HG02973 (cell line): ENCODE results near the gene TMEM204.

Experiments
- ATAC-seq: cut with Tn5 transposase; IDR thresholded peaks from one replicate; pipeline ENCODE4 v1.9.1; 2021; ENCODE audit warnings: moderate library complexity; ENCODE audit not compliant: unreplicated experiment

The TMEM204 gene

GRCh38 chr16:1498899-1499676, 34.4 kb upstream of the TMEM204 start:
- ATAC-seq: no peak

DNA sequence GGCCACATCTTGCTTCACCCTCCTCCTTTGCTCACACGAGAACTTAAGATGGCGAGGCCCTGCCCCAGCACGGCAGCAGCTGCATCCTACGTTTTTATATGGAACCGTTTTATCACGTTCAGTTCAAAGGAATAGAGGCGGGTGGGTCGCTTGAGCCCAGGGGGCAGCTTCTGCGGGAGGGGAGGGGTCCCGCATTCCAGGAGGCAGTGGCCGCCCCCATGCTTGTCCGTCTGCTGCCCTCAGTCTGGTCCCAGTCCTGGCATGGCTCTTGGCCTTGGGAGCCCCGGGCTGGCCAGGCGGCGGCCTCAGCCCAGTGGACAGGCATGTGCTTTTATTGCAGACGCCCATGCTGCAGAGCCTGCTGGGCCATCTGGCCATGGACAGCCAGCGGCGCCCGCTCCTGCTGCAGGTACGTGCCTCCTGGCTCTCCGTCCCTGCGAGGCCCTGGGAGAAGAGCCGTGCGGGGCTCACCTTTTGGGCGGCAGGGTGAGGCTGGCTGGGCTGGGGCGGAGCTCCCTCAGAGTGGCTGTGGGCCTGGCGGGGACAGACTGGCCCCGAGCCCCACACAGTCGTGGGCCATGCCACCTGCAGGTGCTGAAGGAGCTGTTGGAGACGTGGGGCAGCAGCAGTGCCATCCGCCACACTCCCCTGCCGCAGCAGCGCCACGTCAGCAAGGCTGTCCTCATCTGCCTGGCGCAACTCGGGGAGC, 33.6 kb upstream of the TMEM204 start:
- ATAC-seq: no peak

- ATAC-seq: no peak
Measured at GRCh38 chr16:1500465-1501150, 32.9 kb upstream of the TMEM204 start.

DNA sequence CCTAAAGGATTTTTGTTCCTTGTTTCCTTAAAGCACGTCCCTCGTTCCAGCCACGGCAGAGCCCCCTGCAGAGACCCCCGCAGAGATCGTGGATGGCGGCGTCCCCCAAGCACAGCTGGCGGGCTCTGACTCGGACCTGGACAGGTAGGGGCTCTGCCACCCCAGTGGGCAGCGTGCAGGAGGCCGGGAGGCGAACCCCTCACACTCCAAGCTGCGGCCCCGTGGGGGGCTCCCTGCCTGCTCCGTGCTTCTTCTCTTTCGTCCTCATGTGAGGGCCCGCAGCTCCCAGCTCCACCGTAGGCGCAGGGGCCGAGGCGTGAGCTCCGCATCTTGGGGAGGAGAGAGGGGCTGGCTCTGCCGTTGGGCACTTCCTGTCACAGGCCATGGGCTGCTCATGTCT, 31.8 kb upstream of the TMEM204 start:
- ATAC-seq: no peak

DNA sequence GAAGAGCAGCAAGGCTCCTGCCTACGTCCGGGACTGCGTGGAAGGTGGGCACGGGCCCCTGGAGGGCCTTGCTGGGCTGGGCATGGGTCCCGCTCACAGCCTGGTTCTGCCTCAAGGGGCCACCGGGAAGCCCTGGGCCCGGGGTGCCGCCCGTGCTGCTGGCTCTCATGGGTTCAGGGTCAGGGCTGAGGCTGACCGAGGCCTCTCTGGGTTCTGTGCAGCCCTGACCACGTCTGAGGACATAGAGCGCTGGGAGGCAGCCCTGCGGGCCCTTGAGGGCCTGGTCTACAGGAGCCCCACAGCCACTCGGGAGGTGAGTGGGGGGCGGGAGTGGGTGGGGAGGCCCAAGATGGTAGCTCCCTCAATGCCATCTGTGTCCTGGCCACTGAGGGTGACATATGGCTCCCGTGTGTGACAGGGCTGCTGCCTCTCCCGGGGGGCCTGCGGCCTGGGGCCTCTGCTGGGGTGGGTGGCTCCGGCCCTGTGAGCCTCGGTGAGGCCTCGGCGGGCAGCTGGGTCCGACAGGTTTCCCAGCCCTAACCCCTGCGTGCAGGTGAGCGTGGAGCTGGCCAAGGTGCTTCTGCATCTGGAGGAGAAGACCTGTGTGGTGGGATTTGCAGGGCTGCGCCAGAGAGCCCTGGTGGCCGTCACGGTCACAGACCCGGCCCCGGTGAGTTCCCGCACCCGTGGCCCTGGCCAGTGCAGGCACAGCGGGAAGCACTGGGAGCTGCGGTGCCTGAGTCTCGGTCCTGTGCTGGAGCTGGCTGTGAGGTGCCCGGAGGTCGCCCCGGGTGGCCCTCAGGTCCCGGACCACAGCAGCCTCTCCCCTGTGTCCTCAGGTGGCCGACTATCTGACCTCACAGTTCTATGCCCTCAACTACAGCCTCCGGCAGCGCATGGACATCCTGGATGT, 31.1 kb upstream of the TMEM204 start:
- ATAC-seq: no peak

DNA sequence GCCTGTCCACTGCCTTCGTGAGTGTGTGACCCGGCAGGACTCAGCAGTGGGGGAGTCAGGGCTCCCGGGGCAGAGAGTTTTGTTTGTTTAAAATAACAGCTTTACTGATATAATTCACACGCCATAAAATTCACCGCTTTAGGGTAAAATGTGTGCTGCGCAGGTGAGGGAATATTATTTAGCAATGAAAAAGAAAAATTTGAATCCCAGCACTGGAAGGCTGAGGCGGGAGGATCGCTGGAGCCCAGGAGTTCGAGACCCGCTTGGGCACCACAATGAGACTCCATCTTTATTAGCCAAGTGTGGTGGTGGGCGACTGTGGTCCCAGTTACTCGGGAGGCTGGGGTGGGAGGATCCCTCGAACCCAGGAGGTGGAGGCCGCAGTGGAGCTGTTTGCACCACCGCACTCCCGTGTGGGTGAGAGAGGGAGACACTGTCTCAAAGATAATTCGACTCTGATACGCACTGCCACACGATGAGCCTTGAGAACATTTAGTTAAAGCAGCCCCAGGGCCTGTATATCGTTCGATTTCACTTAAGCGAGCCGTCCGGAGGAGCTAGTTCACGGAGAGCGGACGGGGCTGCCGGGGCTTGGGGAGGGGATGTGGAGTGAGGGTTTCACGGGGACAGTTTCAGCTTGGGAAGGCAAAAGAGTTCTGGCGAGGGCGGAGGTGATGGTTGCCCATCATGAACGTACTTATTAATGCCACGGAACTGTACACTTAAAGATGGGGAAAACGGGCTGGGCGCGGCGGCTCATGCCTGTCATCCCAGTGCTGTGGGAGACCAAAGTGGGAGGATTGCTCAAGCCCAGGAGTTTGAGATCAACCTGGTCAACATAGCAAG, 30.1 kb upstream of the TMEM204 start:
- no peak for ATAC-seq

DNA sequence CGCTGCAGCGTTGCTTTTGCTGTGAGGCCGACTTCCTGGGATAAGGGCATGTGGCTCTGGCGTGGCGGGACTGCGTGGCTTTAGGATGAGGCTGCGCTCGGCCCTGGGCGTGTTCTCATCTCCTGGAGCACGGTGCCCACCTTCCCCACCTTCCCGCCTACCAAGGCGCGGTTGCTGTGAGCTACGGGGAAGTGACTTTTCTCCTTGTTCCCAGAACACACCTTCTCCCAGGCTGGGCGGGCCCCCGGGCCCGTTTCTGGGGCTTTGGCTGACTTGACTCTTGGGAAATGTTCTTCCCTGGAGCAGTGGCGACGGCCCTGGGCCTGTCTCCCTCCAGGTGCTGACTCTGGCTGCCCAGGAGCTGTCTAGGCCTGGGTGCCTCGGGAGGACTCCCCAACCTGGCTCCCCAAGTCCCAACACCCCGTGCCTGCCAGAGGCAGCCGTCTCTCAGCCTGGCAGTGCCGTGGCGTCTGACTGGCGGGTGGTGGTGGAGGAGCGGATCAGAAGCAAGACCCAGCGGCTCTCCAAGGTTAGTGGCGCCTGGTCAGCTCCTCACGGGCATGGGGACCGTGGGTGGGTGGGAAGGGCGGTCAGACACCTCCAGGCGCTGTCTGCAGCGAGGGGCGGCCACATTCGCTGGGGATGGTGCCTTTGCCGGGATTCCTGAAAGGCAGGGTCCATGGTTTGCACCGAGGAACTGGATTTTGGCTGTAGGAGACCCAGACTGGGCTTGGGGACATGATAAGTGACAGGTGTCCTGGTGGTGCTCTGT, 28.2 kb upstream of the TMEM204 start:
- no peak for ATAC-seq

DNA sequence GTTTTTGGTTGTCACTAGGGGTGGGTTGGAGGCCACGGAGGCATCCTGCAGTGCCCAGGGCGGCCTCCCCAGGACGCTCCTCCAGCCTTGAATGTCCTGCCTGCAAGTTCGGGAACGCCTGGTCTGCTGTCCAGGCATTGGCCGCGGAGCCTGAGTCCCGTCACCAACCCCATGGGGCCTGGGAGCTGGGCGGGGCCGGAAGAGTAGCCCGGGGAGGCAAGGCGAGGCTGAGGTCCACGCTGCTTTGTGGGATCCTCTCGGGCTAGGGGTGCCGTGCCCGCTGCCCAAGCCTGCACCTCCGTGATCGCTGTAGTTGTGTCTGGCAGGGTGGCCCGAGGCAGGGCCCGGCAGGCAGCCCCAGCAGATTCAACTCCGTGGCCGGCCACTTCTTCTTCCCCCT, 27.6 kb upstream of the TMEM204 start:
- no peak for ATAC-seq

- ATAC-seq: no peak
Measured at GRCh38 chr16:1506494-1507213, 26.8 kb upstream of the TMEM204 start.

GRCh38 chr16:1508494-1509187, 24.8 kb upstream of the TMEM204 start:
- no peak for ATAC-seq

- no peak for ATAC-seq
Measured at GRCh38 chr16:1509307-1510221, 23.9 kb upstream of the TMEM204 start.

GRCh38 chr16:1510272-1510671, 23.2 kb upstream of the TMEM204 start:
- no peak for ATAC-seq

- no peak for ATAC-seq
Measured at GRCh38 chr16:1510941-1511351, 22.5 kb upstream of the TMEM204 start.

DNA sequence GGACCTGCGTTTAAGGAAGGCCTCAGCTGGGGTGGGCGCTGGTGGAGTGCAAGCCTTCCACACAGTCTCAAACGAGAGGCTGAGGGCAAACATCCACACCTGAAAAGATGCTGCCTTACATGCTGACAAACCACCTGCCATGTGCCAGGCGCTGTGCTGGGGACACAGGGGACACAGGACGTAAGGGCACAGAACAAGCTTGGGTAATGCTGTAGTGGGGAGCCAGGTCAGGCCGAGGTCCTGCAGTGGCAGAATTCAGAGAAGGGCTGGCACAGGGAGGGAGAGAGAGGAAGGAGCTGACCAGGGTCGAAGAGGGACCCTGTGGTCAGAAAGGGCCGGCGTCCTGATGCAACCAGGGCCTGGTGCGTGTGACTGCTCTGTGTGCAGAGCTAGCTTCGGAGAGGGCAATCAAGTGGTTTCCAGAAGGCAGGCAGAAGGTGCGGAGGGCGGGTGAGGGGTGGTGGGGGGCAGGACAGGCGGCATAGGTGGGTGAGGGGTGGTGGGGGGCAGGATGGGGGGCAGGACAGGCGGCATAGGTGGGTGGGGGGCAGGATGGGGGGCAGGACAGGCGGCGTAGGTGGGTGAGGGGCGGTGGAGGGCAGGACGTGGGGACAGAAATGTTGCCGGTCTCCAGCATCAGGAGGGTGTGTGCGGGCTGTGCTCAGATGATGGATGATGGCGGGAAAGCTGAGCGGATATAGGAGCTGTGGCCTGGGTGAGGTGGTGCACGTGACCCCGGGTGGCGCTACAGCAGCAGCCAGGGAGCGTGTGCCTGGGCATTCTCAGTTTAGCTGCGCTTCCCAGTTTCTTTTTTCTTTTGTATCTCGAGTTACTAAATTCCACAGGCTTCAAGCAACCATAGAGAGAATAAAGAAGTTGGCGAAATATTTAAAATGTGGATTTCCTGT, 21.6 kb upstream of the TMEM204 start:
- no peak for ATAC-seq

- no peak for ATAC-seq
Measured at GRCh38 chr16:1512774-1513173, 20.7 kb upstream of the TMEM204 start.

- ATAC-seq: no peak
Measured at GRCh38 chr16:1514507-1514906, 19.0 kb upstream of the TMEM204 start.
